DND-41 (cell line): ENCODE data around the gene ACAP2.

Source experiments
- EZH2 ChIP-seq: IDR thresholded peaks from 3 replicates; pipeline ENCODE4 v1.6.1; 2012; ENCODE audit warnings: borderline replicate concordance, low read depth, mild to moderate bottlenecking, moderate library complexity, low read length, inconsistent platforms; ENCODE audit not compliant: severe bottlenecking
- TF ChIP-seq, protein P1 (sequence below): IDR thresholded peaks from 2 replicates; pipeline ENCODE4 v1.5.1; 2012; ENCODE audit warnings: borderline replicate concordance, low read length, moderate library complexity, mild to moderate bottlenecking; ENCODE audit not compliant: poor library complexity, severe bottlenecking; ENCODE audit errors: extremely low read depth

DNA sequence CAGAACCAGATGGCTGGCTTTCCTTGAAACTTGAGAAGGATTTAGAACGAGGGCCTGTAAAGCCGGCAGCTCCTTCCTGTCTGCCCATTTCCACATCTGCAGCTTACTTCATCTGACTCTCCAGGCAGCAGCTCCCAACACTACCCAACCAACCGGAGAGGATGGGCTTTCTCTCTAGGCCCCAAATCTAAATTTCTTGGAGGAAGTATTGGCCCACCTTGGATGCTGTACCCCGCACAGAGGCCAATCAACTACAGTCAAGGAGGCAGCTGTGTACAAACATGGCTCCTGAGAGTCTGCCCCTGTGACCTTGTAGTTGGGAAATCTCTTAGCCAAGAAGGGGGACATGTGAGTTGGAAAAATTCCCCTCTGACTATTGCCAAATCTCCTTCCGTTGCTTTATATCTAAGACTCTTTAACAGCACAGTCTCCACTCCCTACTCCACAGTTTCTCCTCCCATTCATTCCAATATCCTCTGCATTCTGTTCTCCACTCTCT, 8.0 kb upstream of the ACAP2 start:
- TF ChIP-seq, protein P1, sequence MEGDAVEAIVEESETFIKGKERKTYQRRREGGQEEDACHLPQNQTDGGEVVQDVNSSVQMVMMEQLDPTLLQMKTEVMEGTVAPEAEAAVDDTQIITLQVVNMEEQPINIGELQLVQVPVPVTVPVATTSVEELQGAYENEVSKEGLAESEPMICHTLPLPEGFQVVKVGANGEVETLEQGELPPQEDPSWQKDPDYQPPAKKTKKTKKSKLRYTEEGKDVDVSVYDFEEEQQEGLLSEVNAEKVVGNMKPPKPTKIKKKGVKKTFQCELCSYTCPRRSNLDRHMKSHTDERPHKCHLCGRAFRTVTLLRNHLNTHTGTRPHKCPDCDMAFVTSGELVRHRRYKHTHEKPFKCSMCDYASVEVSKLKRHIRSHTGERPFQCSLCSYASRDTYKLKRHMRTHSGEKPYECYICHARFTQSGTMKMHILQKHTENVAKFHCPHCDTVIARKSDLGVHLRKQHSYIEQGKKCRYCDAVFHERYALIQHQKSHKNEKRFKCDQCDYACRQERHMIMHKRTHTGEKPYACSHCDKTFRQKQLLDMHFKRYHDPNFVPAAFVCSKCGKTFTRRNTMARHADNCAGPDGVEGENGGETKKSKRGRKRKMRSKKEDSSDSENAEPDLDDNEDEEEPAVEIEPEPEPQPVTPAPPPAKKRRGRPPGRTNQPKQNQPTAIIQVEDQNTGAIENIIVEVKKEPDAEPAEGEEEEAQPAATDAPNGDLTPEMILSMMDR = no peak
- no peak for TF ChIP-seq EZH2
